Measurements from ENCODE around the gene RINL.

The RINL gene

GRCh38 chr19:38911388-38912001 lies 33.4 kb upstream of the RINL start:
- ATAC-seq (peak; percentile 41), DNase-seq (no peak)
- Mint-ChIP-seq H3K4me3 (no peak overlapping the region), H3K9me3 (no peaks in the 10 kb centered on the region), H3K27me3 (no peaks in the 10 kb centered on the region), H3K4me1 (peaks cover 35% of the 10 kb centered on the region), H3K27ac (no peak overlapping the region)

- Mint-ChIP-seq H3K4me1 (peaks cover 35% of the 10 kb centered on the region), H3K4me3 (no peak overlapping the region), H3K9me3 (no peaks in the 10 kb centered on the region), H3K27me3 (no peaks in the 10 kb centered on the region), H3K27ac (no peak overlapping the region)
- DNase-seq (no peak), ATAC-seq (no peak)
Observed at GRCh38 chr19:38910488-38910887, 32.4 kb upstream of the RINL start.

GRCh38 chr19:38908911-38909310 lies 30.8 kb upstream of the RINL start:
- Mint-ChIP-seq H3K4me1 (peaks cover 42% of the 10 kb centered on the region), H3K27ac (peak overlapping the region in 1 of 2 donors; percentile 88), H3K27me3 (no peaks in the 10 kb centered on the region), H3K9me3 (no peaks in the 10 kb centered on the region), H3K4me3 (peak overlapping the region in 1 of 2 donors; percentile 10)
- DNase-seq = no peak
- peak; percentile 22 for ATAC-seq

GRCh38 chr19:38907670-38908069 lies 29.6 kb upstream of the RINL start:
- peaks cover 35% of the 10 kb centered on the region for H3K4me1 Mint-ChIP-seq
- H3K9me3 Mint-ChIP-seq = no peaks in the 10 kb centered on the region
- ATAC-seq (no peak), DNase-seq (no peak)
- H3K27me3 Mint-ChIP-seq = no peaks in the 10 kb centered on the region
- peak overlapping the region in 1 of 2 donors; percentile 72 for H3K27ac Mint-ChIP-seq
- H3K4me3 Mint-ChIP-seq = no peak overlapping the region

- no peak overlapping the region for H3K27ac Mint-ChIP-seq
Observed at GRCh38 chr19:38907227-38907626, 29.2 kb upstream of the RINL start.

GRCh38 chr19:38905620-38906019 lies 27.5 kb upstream of the RINL start:
- ATAC-seq (no peak), DNase-seq (no peak)
- Mint-ChIP-seq H3K9me3 (no peaks in the 10 kb centered on the region), H3K4me1 (peaks cover 40% of the 10 kb centered on the region), H3K27ac (no peak overlapping the region), H3K27me3 (no peaks in the 10 kb centered on the region), H3K4me3 (no peak overlapping the region)

More at GRCh38 chr19:38907227-38907626, 29.2 kb upstream of the RINL start:
- DNase-seq (no peak), ATAC-seq (no peak)
- Mint-ChIP-seq H3K4me1 (peaks cover 31% of the 10 kb centered on the region), H3K9me3 (no peaks in the 10 kb centered on the region), H3K27me3 (no peaks in the 10 kb centered on the region), H3K4me3 (no peak overlapping the region)

- ATAC-seq (peak; percentile 29), DNase-seq (no peak)
- peaks cover 42% of the 10 kb centered on the region for H3K4me1 Mint-ChIP-seq
- no peak overlapping the region for H3K27ac Mint-ChIP-seq
- no peak overlapping the region for H3K4me3 Mint-ChIP-seq
- no peaks in the 10 kb centered on the region for H3K9me3 Mint-ChIP-seq
- H3K27me3 Mint-ChIP-seq = no peaks in the 10 kb centered on the region
Observed at GRCh38 chr19:38904581-38905539, 26.8 kb upstream of the RINL start.

- no peak for DNase-seq
- Mint-ChIP-seq H3K27ac (no peak overlapping the region), H3K4me1 (peaks cover 37% of the 10 kb centered on the region), H3K9me3 (no peaks in the 10 kb centered on the region), H3K27me3 (no peaks in the 10 kb centered on the region), H3K4me3 (peak overlapping the region; percentile 55 to 92)
- no peak for ATAC-seq
Observed at GRCh38 chr19:38901683-38902082, 23.6 kb upstream of the RINL start.

- ATAC-seq (no peak), DNase-seq (no peak)
- peaks cover 40% of the 10 kb centered on the region for H3K4me1 Mint-ChIP-seq
- H3K27ac Mint-ChIP-seq = peak overlapping the region in 1 of 2 donors; percentile 0
- peak overlapping the region; percentile 92 to 99 for H3K4me3 Mint-ChIP-seq
- H3K9me3 Mint-ChIP-seq = no peaks in the 10 kb centered on the region
- H3K27me3 Mint-ChIP-seq = no peaks in the 10 kb centered on the region
Observed at GRCh38 chr19:38900743-38901190, 22.7 kb upstream of the RINL start.

- DNase-seq = no peak
- Mint-ChIP-seq H3K4me1 (peaks cover 46% of the 10 kb centered on the region), H3K4me3 (peak overlapping the region; percentile 92 to 99), H3K27me3 (no peaks in the 10 kb centered on the region), H3K9me3 (no peaks in the 10 kb centered on the region), H3K27ac (peak overlapping the region; percentile 60 to 95)
- no peak for ATAC-seq
Observed at GRCh38 chr19:38900202-38900629, 22.1 kb upstream of the RINL start.

- ATAC-seq (peak; percentile 95), DNase-seq (peak; percentile 99 to 100)
- peak within 1 kb of the TSS; percentile 92 to 99 for H3K4me3 Mint-ChIP-seq
- peak within 1 kb of the TSS; percentile 96 to 98 for H3K27ac Mint-ChIP-seq
- H3K27me3 Mint-ChIP-seq = no peaks in the 10 kb centered on the region
- peaks cover 50% of the 10 kb centered on the region for H3K4me1 Mint-ChIP-seq
- no peaks in the 10 kb centered on the region for H3K9me3 Mint-ChIP-seq
Observed at GRCh38 chr19:38899447-38900201, 21.5 kb upstream of the RINL start, which contains the start of the genes NFKBIB and SIRT2. Gene NFKBIB (plus strand): TSS chr19:38899969. CDS start chr19:38900033, 64 bp downstream. Gene SIRT2 (minus strand): TSS chr19:38899618. CDS start chr19:38899521, 97 bp downstream.

GRCh38 chr19:38898788-38899446 lies 20.8 kb upstream of the RINL start:
- DNase-seq = no peak
- peak; percentile 2 for ATAC-seq
- peak overlapping the region; percentile 92 to 99 for H3K4me3 Mint-ChIP-seq
- H3K27me3 Mint-ChIP-seq = no peaks in the 10 kb centered on the region
- no peaks in the 10 kb centered on the region for H3K9me3 Mint-ChIP-seq
- peaks cover 47% of the 10 kb centered on the region for H3K4me1 Mint-ChIP-seq
- H3K27ac Mint-ChIP-seq = peak overlapping the region; percentile 96 to 98

- Mint-ChIP-seq H3K9me3 (no peaks in the 10 kb centered on the region), H3K27ac (no peak overlapping the region), H3K4me1 (peaks cover 35% of the 10 kb centered on the region), H3K27me3 (no peaks in the 10 kb centered on the region), H3K4me3 (no peak overlapping the region)
- ATAC-seq (no peak), DNase-seq (no peak)
Observed at GRCh38 chr19:38894968-38895367, 16.9 kb upstream of the RINL start.

- DNase-seq = no peak
- Mint-ChIP-seq H3K27ac (no peak overlapping the region), H3K4me3 (no peak overlapping the region), H3K9me3 (no peaks in the 10 kb centered on the region), H3K27me3 (no peaks in the 10 kb centered on the region), H3K4me1 (peaks cover 26% of the 10 kb centered on the region)
- ATAC-seq = no peak
Observed at GRCh38 chr19:38893341-38893771, 15.3 kb upstream of the RINL start.

- Mint-ChIP-seq H3K27ac (no peak overlapping the region), H3K27me3 (no peaks in the 10 kb centered on the region), H3K4me1 (peaks cover 21% of the 10 kb centered on the region), H3K4me3 (peak overlapping the region in 1 of 2 donors; percentile 43), H3K9me3 (no peaks in the 10 kb centered on the region)
- ATAC-seq = no peak
- DNase-seq = no peak
Observed at GRCh38 chr19:38892841-38893240, 14.8 kb upstream of the RINL start.

Data from stimulated activated naive CD8-positive, alpha-beta T cell treated with anti-CD3 and anti-CD28 coated beads, Interleukin-15, amount 100 ng/mL, for 72 hours (primary cell).